ENCODE data around the gene NEIL3.

Gene NEIL3

DNA sequence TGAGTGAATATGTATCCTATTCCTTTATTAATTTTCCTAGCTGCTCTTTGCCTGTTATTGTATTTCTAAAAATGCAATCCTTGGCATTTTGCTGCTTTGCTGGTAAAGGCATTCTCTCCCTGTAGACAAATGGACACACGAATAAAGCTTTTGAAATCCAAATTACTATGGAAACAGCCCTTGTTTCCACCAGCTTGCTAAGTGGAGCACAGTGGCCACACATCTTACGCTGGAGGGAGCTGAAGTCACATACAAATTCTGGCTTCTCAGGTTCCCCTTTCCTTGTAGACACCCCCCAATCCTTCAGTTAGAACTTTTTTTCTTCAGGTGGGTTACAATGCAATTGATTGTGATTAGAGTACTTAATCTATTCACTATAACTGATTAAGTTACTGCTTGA, 66.3 kb downstream of the NEIL3 start:
- H3K36me3 Mint-ChIP-seq: no peaks in the 10 kb centered on the region
- no peaks in the 10 kb centered on the region for H3K9me3 Mint-ChIP-seq
- H3K27me3 Mint-ChIP-seq: no peaks in the 10 kb centered on the region
- H3K4me1 Mint-ChIP-seq: no peaks in the 10 kb centered on the region
- H3K4me3 Mint-ChIP-seq: no peak overlapping the region
- H3K27ac Mint-ChIP-seq: no peak overlapping the region

DNA sequence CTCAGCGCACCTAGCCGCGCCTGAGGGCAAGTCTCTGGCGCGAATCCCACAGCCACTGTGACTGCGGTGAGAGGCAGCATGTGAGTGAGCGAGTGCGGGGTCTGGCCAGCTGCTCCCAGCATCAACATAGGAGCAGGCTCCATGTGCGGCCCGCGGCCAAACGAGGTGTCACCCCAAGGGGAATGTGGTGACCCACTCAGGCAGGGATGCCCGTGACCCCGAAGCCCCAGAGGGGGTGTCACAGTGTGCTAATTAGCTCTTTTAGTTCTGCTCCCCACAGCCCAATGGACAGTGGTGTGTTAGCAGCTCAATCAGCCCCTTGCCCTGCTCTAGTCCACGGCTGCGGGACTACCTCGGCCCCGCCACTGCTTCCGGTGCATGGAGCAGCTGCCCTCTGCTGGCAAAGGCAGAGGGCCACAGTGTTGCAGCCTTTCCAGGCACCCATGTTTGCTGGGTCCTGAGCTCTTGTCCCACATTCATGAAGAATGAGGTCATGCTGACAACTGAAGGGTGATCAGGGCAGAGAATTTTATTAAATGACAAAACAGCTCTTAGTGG, 71.1 kb downstream of the NEIL3 start:
- H3K27me3 Mint-ChIP-seq: no peaks in the 10 kb centered on the region
- no peaks in the 10 kb centered on the region for H3K4me1 Mint-ChIP-seq
- H3K4me3 Mint-ChIP-seq: no peak overlapping the region
- H3K27ac Mint-ChIP-seq: peak overlapping the region; percentile 30
- no peaks in the 10 kb centered on the region for H3K36me3 Mint-ChIP-seq
- no peaks in the 10 kb centered on the region for H3K9me3 Mint-ChIP-seq

DNA sequence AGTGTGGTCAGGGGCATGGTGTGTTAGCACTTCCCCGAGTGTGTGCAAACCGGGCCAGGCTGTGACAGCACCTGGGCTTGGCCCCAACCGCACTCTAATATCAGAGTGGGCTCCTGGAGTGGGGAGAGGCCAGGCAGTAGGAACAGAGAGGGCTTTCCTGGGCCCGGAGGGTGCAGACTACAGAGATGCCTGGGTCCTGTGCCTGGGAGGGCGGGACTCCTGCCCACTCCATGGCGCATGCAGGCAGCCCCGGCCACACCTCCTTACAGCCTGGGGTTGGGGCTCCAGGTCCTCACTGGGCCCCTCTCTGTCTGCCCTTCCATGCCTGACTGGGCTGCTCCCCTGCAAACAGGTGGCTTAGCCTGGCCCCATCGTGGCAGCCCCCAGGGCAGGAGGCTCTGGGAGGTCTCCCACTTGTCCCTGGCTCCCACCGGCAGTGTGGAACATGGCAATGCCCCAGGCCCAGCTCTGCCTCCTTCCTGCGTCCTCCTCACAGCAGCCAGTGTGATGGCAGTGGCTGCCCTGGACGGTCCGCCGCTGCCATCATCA, 72.2 kb downstream of the NEIL3 start:
- Mint-ChIP-seq H3K27ac (no peak overlapping the region), H3K27me3 (no peaks in the 10 kb centered on the region), H3K9me3 (no peaks in the 10 kb centered on the region), H3K4me1 (no peaks in the 10 kb centered on the region), H3K36me3 (no peaks in the 10 kb centered on the region), H3K4me3 (no peak overlapping the region)

DNA sequence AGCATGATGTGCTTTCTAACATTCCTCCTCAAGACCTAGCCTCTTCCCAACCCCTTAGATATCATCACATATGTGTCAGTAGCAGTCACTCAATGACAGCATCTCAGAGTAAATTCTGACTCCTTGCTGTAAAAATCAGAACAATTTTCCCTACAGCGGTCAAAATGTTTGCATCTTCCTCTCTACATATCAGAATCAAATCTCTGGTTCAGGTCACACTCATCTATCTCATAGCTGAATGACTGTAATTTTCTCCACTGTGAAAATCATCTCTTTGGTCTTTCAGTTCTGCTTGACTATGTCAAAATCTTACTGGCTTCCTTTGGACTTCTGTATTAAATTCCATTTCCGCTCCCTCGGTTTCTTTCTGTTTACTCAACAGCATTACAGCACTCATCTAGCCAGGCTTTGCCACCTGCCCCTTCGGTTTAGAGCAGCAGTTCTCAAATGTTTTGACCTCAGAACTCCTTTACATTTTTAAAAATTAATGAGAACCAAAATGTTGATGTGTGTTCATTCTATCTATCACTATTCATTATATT, 75.3 kb downstream of the NEIL3 start:
- no peaks in the 10 kb centered on the region for H3K27me3 Mint-ChIP-seq
- no peak overlapping the region for H3K4me3 Mint-ChIP-seq
- H3K36me3 Mint-ChIP-seq: no peaks in the 10 kb centered on the region
- H3K27ac Mint-ChIP-seq: no peak overlapping the region
- H3K9me3 Mint-ChIP-seq: no peaks in the 10 kb centered on the region
- H3K4me1 Mint-ChIP-seq: no peaks in the 10 kb centered on the region

DNA sequence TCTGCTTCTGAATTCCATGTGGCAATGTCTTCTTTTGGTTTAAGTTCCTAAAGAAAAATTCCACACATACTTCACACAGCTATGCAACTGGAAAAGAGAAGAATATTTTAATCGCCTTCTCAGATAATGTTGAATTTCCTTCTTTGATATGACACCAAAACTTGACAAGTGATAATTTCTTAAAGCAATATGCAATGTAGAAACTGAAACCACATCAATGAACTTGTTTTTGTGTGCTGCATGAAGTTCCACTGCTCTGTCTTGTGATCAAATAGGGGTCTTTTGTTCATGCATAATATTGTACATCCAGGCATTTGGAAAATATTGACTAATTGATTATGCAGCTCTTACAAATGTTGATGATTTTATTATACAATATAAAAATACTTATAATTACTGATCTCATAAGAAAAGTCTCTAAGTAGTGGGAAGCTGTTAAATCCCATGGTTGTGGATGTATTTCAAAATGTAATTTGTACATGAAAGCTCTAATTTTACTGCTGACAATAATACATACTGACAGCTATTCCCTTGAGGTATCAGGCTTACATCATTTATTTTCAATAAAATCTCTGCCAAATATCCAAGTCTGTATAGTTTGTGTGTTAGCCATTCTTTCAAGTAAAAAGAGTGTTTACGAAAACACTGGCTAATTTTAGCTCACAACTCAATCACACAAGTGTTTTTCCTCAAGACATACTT, 76.1 kb downstream of the NEIL3 start:
- Mint-ChIP-seq H3K27ac (no peak overlapping the region), H3K4me1 (peaks cover 5% of the 10 kb centered on the region), H3K36me3 (no peaks in the 10 kb centered on the region), H3K4me3 (no peak overlapping the region), H3K27me3 (no peaks in the 10 kb centered on the region), H3K9me3 (no peaks in the 10 kb centered on the region)

DNA sequence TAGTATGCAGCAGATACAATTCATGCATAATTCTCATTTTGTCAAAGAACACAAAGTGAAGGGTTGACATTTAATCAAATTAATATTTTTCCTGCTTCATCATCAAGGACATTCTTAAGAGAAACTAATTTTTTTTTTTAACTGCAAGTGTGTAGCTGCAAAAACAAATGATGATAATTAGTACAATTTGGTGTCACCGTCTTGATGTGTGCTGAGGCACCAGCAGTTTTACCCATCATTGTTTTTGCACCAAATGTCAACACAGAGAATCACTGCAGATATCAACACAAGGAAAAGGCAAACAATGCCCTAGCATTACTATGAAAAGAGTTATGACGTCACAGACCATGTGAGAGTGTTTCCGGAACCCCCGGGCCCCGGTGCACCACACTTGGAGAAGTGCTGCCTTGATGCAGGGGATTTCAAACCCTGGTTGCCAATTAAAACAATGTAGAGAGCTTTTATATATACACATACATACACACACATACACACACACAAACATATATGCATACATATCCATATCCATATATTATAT, 76.7 kb downstream of the NEIL3 start:
- Mint-ChIP-seq H3K27ac (no peak overlapping the region), H3K9me3 (no peaks in the 10 kb centered on the region), H3K4me3 (no peak overlapping the region), H3K36me3 (no peaks in the 10 kb centered on the region), H3K27me3 (no peaks in the 10 kb centered on the region), H3K4me1 (peaks cover 10% of the 10 kb centered on the region)

DNA sequence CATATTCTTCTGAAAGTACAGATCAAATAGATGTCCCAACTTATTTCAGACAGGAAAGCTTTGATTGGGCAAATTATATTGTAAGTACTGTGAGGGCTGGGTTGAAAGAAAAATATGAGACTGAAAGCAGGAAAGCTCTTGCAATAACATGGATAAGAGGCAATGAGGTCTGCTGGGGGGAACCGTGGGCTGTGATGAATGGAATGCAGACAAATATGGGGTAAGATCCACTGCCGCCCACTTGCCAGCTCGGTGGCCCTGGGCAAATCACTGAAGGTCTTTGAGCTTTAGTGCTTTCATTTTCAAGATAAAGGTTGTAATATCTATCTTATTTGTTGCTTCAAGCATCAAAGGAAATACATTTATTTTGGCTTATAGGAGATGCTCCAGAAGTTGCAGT, 81.6 kb downstream of the NEIL3 start:
- Mint-ChIP-seq H3K27ac (no peak overlapping the region), H3K4me3 (no peak overlapping the region)

DNA sequence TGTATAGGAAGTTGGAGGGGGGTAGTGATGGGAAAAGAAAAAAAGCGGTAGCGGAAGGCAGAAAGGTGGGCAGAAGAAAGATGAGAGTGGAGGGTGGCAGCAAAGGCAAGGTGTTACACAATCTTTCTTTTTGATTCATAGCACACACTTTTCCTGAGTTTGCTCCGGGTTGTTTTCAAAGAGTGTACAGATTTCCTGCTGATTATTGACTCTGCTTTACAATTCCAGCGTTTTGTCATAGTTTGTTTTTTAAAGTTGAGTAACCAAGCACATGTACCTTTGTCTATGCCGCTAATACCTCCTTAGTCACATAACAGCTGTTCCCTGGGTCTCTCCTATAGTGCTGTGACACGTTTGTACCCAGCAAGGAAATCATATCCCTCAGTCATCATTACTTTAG, 82.3 kb downstream of the NEIL3 start:
- no peaks in the 10 kb centered on the region for H3K27me3 Mint-ChIP-seq
- H3K36me3 Mint-ChIP-seq: no peaks in the 10 kb centered on the region
- H3K4me1 Mint-ChIP-seq: peaks cover 36% of the 10 kb centered on the region
- H3K27ac Mint-ChIP-seq: no peak overlapping the region
- H3K9me3 Mint-ChIP-seq: no peaks in the 10 kb centered on the region
- no peak overlapping the region for H3K4me3 Mint-ChIP-seq

More for the DNA sequence above, 81.6 kb downstream of the NEIL3 start:
- Mint-ChIP-seq H3K27me3 (no peaks in the 10 kb centered on the region), H3K9me3 (no peaks in the 10 kb centered on the region), H3K36me3 (no peaks in the 10 kb centered on the region), H3K4me1 (peaks cover 36% of the 10 kb centered on the region)

DNA sequence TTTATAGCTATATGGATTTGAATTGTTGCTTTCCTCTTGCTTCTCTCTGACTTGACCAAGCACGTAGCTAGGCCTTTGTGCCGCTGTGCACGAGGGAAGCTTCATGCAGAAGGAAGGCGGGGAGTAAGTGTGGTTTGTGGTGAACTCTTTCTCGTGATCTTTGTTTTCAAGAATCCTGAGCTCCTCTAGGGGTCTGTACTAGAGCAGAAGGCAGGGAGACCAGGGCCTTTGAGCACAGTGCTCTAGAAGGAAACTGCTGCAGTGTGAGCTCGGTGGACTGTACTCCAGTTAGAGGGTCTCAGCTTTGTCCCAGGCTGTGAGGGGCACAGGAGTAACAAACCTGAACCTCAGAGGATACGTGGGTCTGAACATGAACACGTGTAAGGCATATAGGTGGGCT, 83.6 kb downstream of the NEIL3 start:
- Mint-ChIP-seq H3K4me3 (no peak overlapping the region), H3K9me3 (no peaks in the 10 kb centered on the region), H3K27ac (peak overlapping the region; percentile 68)

DNA sequence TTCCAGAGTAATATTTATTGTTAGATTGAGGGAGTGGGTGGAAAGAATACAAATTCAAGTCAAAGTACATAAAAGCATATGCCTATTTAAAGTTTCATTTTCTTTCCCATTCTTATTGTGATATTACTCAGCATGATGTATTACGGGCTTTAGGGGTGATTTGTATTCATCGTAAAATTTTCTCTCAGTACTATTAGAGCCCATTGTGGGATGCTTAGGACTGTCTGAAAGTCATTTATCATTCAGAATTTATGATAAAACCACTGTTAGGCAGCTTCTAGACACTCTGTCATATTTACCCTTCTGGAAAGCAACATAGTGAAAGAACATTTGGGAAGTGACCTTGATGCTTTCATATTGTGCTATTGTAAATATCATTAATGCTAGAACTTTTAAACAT, 86.7 kb downstream of the NEIL3 start:
- Mint-ChIP-seq H3K4me1 (peaks cover 38% of the 10 kb centered on the region), H3K27ac (no peak overlapping the region), H3K27me3 (no peaks in the 10 kb centered on the region)

More for the DNA sequence above, 83.6 kb downstream of the NEIL3 start:
- Mint-ChIP-seq H3K36me3 (no peaks in the 10 kb centered on the region), H3K27me3 (no peaks in the 10 kb centered on the region), H3K4me1 (peaks cover 36% of the 10 kb centered on the region)

DNA sequence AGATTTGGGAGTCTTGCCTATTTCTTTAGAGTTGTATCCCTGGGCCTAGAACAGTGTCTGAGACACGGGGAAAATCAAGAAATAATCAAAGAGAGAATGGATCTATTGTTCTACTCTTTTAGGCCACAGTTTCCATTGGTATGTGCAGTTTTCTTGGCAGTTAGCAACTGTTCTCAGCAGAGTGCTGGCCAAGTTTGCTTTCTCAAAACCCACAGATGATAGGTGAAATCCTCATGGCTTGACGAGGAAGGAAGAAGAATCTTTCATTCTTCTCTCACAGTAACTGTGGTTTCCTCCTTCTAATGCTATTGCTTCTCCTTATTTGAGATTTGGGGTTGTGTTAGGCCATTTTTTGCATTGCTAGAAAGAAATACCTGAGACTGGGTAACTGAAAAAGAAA, 90.4 kb downstream of the NEIL3 start:
- no peaks in the 10 kb centered on the region for H3K27me3 Mint-ChIP-seq
- no peaks in the 10 kb centered on the region for H3K9me3 Mint-ChIP-seq
- no peak overlapping the region for H3K27ac Mint-ChIP-seq
- H3K4me3 Mint-ChIP-seq: no peak overlapping the region
- peaks cover 24% of the 10 kb centered on the region for H3K4me1 Mint-ChIP-seq
- no peaks in the 10 kb centered on the region for H3K36me3 Mint-ChIP-seq

More for the DNA sequence above, 86.7 kb downstream of the NEIL3 start:
- Mint-ChIP-seq H3K36me3 (no peaks in the 10 kb centered on the region), H3K4me3 (no peak overlapping the region), H3K9me3 (no peaks in the 10 kb centered on the region)

DNA sequence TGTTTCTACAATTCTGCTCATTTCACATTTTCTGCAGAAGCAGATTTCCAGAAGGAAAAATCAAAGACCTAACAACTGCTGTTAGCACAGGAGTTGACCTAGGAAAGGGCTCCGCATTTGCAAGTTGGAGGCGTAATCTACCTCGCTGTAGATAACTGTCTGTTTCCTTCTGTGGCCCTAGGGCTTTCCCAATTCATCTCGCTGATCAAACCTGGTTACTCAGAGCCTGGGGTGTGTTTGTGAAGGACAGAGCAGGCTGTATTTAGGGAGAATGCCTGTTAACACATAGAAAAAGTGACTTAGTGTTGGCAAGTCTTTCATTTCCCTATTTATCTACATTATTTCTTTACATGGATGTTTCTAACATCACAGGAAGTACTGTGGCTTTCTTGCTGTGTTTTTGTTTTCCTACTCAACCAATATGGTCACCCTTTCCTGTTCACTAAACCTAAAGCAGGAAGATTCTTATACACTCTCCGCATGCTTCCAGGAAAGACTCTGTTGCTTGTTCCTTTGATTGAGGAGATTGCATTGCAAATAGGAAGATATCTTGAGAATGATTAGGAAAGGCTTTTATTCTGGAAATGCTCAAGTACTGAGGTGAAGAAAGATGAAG, 92.1 kb downstream of the NEIL3 start:
- Mint-ChIP-seq H3K36me3 (no peaks in the 10 kb centered on the region), H3K4me1 (peaks cover 24% of the 10 kb centered on the region), H3K27me3 (no peaks in the 10 kb centered on the region), H3K27ac (peak overlapping the region; percentile 36), H3K4me3 (no peak overlapping the region), H3K9me3 (no peaks in the 10 kb centered on the region)

DNA sequence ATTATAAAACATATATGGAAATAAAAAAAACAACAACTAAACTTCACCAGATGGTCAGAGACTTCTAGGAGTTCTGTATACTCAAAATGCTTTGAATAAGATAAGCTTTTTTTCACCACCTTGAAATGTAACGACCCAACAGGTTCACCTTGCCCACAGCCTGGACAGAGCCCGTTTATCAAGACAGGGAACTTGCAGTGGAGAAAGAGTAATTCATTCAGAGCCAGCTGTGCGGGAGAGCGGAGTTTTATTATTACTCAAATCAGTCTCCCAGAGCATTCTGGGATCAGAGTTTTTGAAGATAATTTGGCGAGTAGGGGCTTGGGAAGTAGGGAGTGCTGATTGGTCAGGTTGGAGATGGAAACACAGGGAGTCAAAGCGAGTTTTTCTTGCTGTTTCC, 94.1 kb downstream of the NEIL3 start:
- Mint-ChIP-seq H3K9me3 (no peaks in the 10 kb centered on the region), H3K27ac (peak overlapping the region; percentile 32), H3K4me3 (no peak overlapping the region), H3K4me1 (peaks cover 24% of the 10 kb centered on the region), H3K27me3 (no peaks in the 10 kb centered on the region), H3K36me3 (no peaks in the 10 kb centered on the region)

DNA sequence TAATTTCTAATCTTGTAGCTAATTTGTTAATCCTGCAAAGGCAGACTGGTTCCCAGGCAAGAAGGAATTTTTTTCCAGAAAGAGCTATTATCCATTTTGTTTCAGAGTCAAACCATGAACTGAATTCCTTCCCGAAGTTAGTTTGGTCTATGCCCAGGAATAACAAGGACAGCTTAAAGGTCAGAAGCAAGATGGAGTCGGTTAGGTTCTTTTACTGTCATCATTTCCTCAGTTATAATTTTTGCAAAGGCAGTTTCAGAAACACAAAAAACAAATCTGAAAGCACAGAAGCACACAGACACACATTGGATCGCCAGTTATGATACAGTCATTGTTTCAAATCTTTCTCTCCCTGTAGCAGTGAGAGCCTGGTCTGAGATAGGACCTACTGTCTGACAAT, 94.7 kb downstream of the NEIL3 start:
- Mint-ChIP-seq H3K4me3 (no peak overlapping the region), H3K27me3 (no peaks in the 10 kb centered on the region), H3K9me3 (no peaks in the 10 kb centered on the region), H3K36me3 (no peaks in the 10 kb centered on the region), H3K27ac (no peak overlapping the region), H3K4me1 (peaks cover 24% of the 10 kb centered on the region)

DNA sequence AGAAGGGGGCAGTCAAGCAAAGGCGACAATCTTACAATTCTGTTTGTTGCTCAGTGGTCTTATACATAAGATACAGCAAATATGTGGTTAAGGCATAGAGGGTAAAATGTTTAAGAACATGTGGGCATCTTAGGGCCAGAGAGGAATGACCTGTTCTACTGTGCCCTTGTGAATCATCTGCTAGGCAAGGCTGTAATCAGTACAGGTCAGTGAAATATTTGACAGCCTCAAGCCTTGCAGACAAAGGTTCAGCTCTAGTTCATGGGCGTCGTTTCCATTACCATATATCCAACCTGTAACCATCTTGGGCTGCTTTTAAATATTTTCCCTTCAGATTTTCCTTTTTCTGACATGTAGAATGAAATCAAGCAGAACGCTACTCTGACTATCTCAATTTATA, 95.3 kb downstream of the NEIL3 start:
- Mint-ChIP-seq H3K4me3 (no peak overlapping the region), H3K4me1 (peaks cover 22% of the 10 kb centered on the region), H3K36me3 (no peaks in the 10 kb centered on the region), H3K9me3 (no peaks in the 10 kb centered on the region), H3K27me3 (no peaks in the 10 kb centered on the region), H3K27ac (no peak overlapping the region)

DNA sequence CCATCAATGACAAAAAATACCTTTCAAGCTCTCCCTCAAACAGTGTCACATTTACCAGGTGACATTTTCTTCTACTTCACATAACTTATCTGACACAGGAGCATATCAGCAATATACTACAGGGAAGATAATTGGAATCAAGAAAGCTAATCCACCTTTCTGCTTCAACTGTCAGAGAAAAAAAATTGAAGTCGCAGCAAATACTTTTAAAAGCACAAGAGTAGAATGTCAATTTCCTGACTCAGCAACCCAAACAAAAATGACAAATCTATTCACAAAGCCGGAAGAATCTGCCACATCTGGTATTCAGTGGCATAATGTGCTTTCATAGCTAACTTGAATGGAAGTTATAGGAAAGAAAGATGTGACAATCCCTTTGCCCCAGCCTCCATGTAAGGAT, 95.8 kb downstream of the NEIL3 start:
- Mint-ChIP-seq H3K4me3 (no peak overlapping the region), H3K4me1 (peaks cover 16% of the 10 kb centered on the region), H3K36me3 (no peaks in the 10 kb centered on the region), H3K9me3 (no peaks in the 10 kb centered on the region), H3K27ac (no peak overlapping the region), H3K27me3 (no peaks in the 10 kb centered on the region)

Measured in activated naive CD4-positive, alpha-beta T cell treated with anti-CD3 and anti-CD28 coated beads, Interleukin-2, amount 50 U/mL, for 24 hours (primary cell).